Measurements from ENCODE around the gene NSD2. TPM values are rescaled to one million over a fixed set of nuclear protein-coding genes. Genes with fewer than 3 reads are reported as not detected.
"Not testable (repeated sequence)": the region's sequence is repeated elsewhere in the genome, so short reads cannot be mapped to it uniquely, and the experiment has no call there.

NSD2 gene
- total RNA-seq, 1 donor from 2014 or later, result 212 TPM

GRCh38 chr4:1996866-1997611 lies 125.8 kb downstream of the NSD2 start:
- TF ChIP-seq CTCF (IDR thresholded peaks at IDR 0.05; ENCODE audit: unreplicated experiment), result no peak
- H3K4me3 Mint-ChIP-seq (ENCODE audit: low read depth), result no peak overlapping the region
- H3K27ac Mint-ChIP-seq, result no peak overlapping the region
- no peak for DNase-seq (ENCODE audit: low spot score, unreplicated experiment)
- H3K4me1 Mint-ChIP-seq (ENCODE audit: low read depth), result peaks cover 8% of the 10 kb centered on the region
- H3K9me3 Mint-ChIP-seq (ENCODE audit: low read depth), result peaks cover 31% of the 10 kb centered on the region
- no peaks in the 10 kb centered on the region for H3K27me3 Mint-ChIP-seq
- H3K36me3 Mint-ChIP-seq (ENCODE audit: insufficient read depth), result peaks cover 57% of the 10 kb centered on the region

- peaks cover 31% of the 10 kb centered on the region for H3K9me3 Mint-ChIP-seq (ENCODE audit: low read depth)
- H3K36me3 Mint-ChIP-seq (ENCODE audit: insufficient read depth), result peaks cover 64% of the 10 kb centered on the region
- peak overlapping the region; percentile 26 for H3K27ac Mint-ChIP-seq
- DNase-seq (ENCODE audit: low spot score, unreplicated experiment), result no peak
- TF ChIP-seq CTCF (IDR thresholded peaks at IDR 0.05; ENCODE audit: unreplicated experiment), result no peak
- no peaks in the 10 kb centered on the region for H3K27me3 Mint-ChIP-seq
- no peak overlapping the region for H3K4me3 Mint-ChIP-seq (ENCODE audit: low read depth)
- H3K4me1 Mint-ChIP-seq (ENCODE audit: low read depth), result peaks cover 8% of the 10 kb centered on the region
Measured at GRCh38 chr4:1997712-1998111, 126.5 kb downstream of the NSD2 start.

- H3K27ac Mint-ChIP-seq, result peak overlapping the region; percentile 73
- TF ChIP-seq CTCF (IDR thresholded peaks at IDR 0.05; ENCODE audit: unreplicated experiment), result no peak
- DNase-seq (ENCODE audit: low spot score, unreplicated experiment), result no peak
- no peak overlapping the region for H3K4me3 Mint-ChIP-seq (ENCODE audit: low read depth)
- no peaks in the 10 kb centered on the region for H3K27me3 Mint-ChIP-seq
- H3K4me1 Mint-ChIP-seq (ENCODE audit: low read depth), result peaks cover 8% of the 10 kb centered on the region
- peaks cover 69% of the 10 kb centered on the region for H3K36me3 Mint-ChIP-seq (ENCODE audit: insufficient read depth)
- H3K9me3 Mint-ChIP-seq (ENCODE audit: low read depth), result peaks cover 31% of the 10 kb centered on the region
Measured at GRCh38 chr4:1998296-1998695, 127.1 kb downstream of the NSD2 start.

GRCh38 chr4:1999308-1999707 lies 128.1 kb downstream of the NSD2 start:
- peaks cover 31% of the 10 kb centered on the region for H3K9me3 Mint-ChIP-seq (ENCODE audit: low read depth)
- peaks cover 70% of the 10 kb centered on the region for H3K36me3 Mint-ChIP-seq (ENCODE audit: insufficient read depth)
- H3K4me1 Mint-ChIP-seq (ENCODE audit: low read depth); H3K27ac Mint-ChIP-seq; H3K27me3 Mint-ChIP-seq; DNase-seq (ENCODE audit: low spot score, unreplicated experiment); H3K4me3 Mint-ChIP-seq (ENCODE audit: low read depth): not testable (repeated sequence)

GRCh38 chr4:2003361-2003760 lies 132.2 kb downstream of the NSD2 start:
- not testable (repeated sequence) for H3K4me3 Mint-ChIP-seq (ENCODE audit: low read depth); H3K27me3 Mint-ChIP-seq; DNase-seq (ENCODE audit: low spot score, unreplicated experiment); H3K27ac Mint-ChIP-seq
- Mint-ChIP-seq H3K36me3 (ENCODE audit: insufficient read depth) (peaks cover 50% of the 10 kb centered on the region), H3K4me1 (ENCODE audit: low read depth) (peaks cover 12% of the 10 kb centered on the region), H3K9me3 (ENCODE audit: low read depth) (peaks cover 25% of the 10 kb centered on the region)

GRCh38 chr4:2006367-2006766 lies 135.2 kb downstream of the NSD2 start:
- peak overlapping the region; percentile 92 for H3K4me3 Mint-ChIP-seq (ENCODE audit: low read depth)
- no peaks in the 10 kb centered on the region for H3K27me3 Mint-ChIP-seq
- DNase-seq (ENCODE audit: low spot score, unreplicated experiment), result no peak
- no peak for TF ChIP-seq CTCF (IDR thresholded peaks at IDR 0.05; ENCODE audit: unreplicated experiment)
- H3K36me3 Mint-ChIP-seq (ENCODE audit: insufficient read depth), result peaks cover 22% of the 10 kb centered on the region
- no peaks in the 10 kb centered on the region for H3K9me3 Mint-ChIP-seq (ENCODE audit: low read depth)
- H3K27ac Mint-ChIP-seq, result no peak overlapping the region
- H3K4me1 Mint-ChIP-seq (ENCODE audit: low read depth), result peaks cover 11% of the 10 kb centered on the region

Data from progenitor cell of endocrine pancreas (in vitro differentiated cells).